NB4 (cell line): ENCODE results near the gene SART3.
"Not testable (repeated sequence)": the region's sequence is repeated elsewhere in the genome, so short reads cannot be mapped to it uniquely, and the experiment has no call there.

Experiments used
- DNase-seq: peaks from one replicate; pipeline ENCODE4 v3.0.0; 2010; ENCODE audit warnings: low read depth
- H3K4me3 ChIP-seq: one replicate; pipeline ENCODE4 v1.5.1; 2011; ENCODE audit warnings: mild to moderate bottlenecking, low read depth, low read length, moderate library complexity
- CTCF ChIP-seq: IDR thresholded peaks from one replicate; pipeline ENCODE4 v1.5.1; 2012; ENCODE audit warnings: low read depth, low read length
- MAX ChIP-seq: IDR thresholded peaks from 2 replicates; pipeline ENCODE4 v1.6.1; 2011; ENCODE audit warnings: low read depth, low read length
- MYC ChIP-seq: IDR thresholded peaks from 2 replicates; pipeline ENCODE4 v1.6.1; 2011; ENCODE audit warnings: low read depth, low read length
- POLR2A ChIP-seq: IDR thresholded peaks from 2 replicates; pipeline ENCODE4 v1.6.1; 2011; ENCODE audit warnings: mild to moderate bottlenecking; ENCODE audit not compliant: insufficient read length; ENCODE audit errors: extremely low read depth

The SART3 gene

GRCh38 chr12:108594960-108595710 lies 34.2 kb upstream of the SART3 start:
- H3K4me3 ChIP-seq: no peak overlapping the region
- no peak for TF ChIP-seq MYC
- TF ChIP-seq POLR2A: no peak
- no peak for TF ChIP-seq MAX
- TF ChIP-seq CTCF: no peak
- DNase-seq: no peak

- H3K4me3 ChIP-seq: no peak overlapping the region
- DNase-seq: no peak
- TF ChIP-seq POLR2A (no peak), MAX (no peak), CTCF (no peak), MYC (no peak)
Observed at GRCh38 chr12:108594323-108594903, 33.4 kb upstream of the SART3 start.

- no peak for DNase-seq
- H3K4me3 ChIP-seq: no peak overlapping the region
- TF ChIP-seq CTCF: no peak
- TF ChIP-seq POLR2A: no peak
- TF ChIP-seq MYC: no peak
- no peak for TF ChIP-seq MAX
Observed at GRCh38 chr12:108592033-108592909, 31.3 kb upstream of the SART3 start.

- H3K4me3 ChIP-seq: no peak overlapping the region
- no peak for TF ChIP-seq MYC
- TF ChIP-seq POLR2A: no peak
- DNase-seq: no peak
Observed at GRCh38 chr12:108591267-108591980, 30.5 kb upstream of the SART3 start.

- not testable (repeated sequence) for H3K4me3 ChIP-seq, DNase-seq
Observed at GRCh38 chr12:108590463-108590862, 29.5 kb upstream of the SART3 start.

GRCh38 chr12:108589840-108590229 lies 28.9 kb upstream of the SART3 start:
- no peak for TF ChIP-seq MAX
- no peak for TF ChIP-seq CTCF
- TF ChIP-seq POLR2A: no peak
- TF ChIP-seq MYC: no peak

More at GRCh38 chr12:108589840-108590229, 28.9 kb upstream of the SART3 start:
- no peak overlapping the region for H3K4me3 ChIP-seq
- no peak for DNase-seq
